GM18505 (cell line): ENCODE data around the gene ALAD.
"Not testable (repeated sequence)": the region's sequence is repeated elsewhere in the genome, so short reads cannot be mapped to it uniquely, and the experiment has no call there.

ENCODE experiments used
- ATAC-seq: cut with Tn5 transposase; IDR thresholded peaks from one replicate; pipeline ENCODE4 v1.9.1; 2021; ENCODE audit not compliant: unreplicated experiment
- POLR2A ChIP-seq: IDR thresholded peaks from 4 replicates; pipeline ENCODE4 v1.6.1; 2011; ENCODE audit warnings: borderline replicate concordance; ENCODE audit not compliant: insufficient read depth, insufficient read length; ENCODE audit errors: extremely low read depth

ALAD gene

GRCh38 chr9:113375057-113376023 lies 25.7 kb downstream of the ALAD start:
- TF ChIP-seq POLR2A: no peak
- ATAC-seq: no peak

- ATAC-seq: no peak
- TF ChIP-seq POLR2A: no peak
Measured at GRCh38 chr9:113373676-113374392, 27.2 kb downstream of the ALAD start.

- TF ChIP-seq POLR2A: no peak
- no peak for ATAC-seq
Measured at GRCh38 chr9:113373256-113373655, 27.8 kb downstream of the ALAD start.

GRCh38 chr9:113372059-113372458 lies 29.0 kb downstream of the ALAD start:
- no peak for ATAC-seq

GRCh38 chr9:113370806-113371325 lies 30.2 kb downstream of the ALAD start:
- TF ChIP-seq POLR2A: no peak
- no peak for ATAC-seq

More at GRCh38 chr9:113372059-113372458, 29.0 kb downstream of the ALAD start:
- no peak for TF ChIP-seq POLR2A

- TF ChIP-seq POLR2A: no peak
- no peak for ATAC-seq
Measured at GRCh38 chr9:113369855-113370140, 31.3 kb downstream of the ALAD start.

GRCh38 chr9:113368982-113369854 lies 31.9 kb downstream of the ALAD start:
- no peak for ATAC-seq
- TF ChIP-seq POLR2A: no peak

- no peak for TF ChIP-seq POLR2A
- ATAC-seq: no peak
Measured at GRCh38 chr9:113368348-113368981, 32.6 kb downstream of the ALAD start.

- ATAC-seq: not testable (repeated sequence)
Measured at GRCh38 chr9:113365652-113366051, 35.4 kb downstream of the ALAD start.

- no peak for ATAC-seq
- TF ChIP-seq POLR2A: no peak
Measured at GRCh38 chr9:113364951-113365350, 36.1 kb downstream of the ALAD start.

GRCh38 chr9:113363336-113363735 lies 37.7 kb downstream of the ALAD start:
- TF ChIP-seq POLR2A: no peak
- ATAC-seq: no peak

- no peak for TF ChIP-seq POLR2A
- no peak for ATAC-seq
Measured at GRCh38 chr9:113361304-113362018, 39.6 kb downstream of the ALAD start.

GRCh38 chr9:113360242-113360842 lies 40.7 kb downstream of the ALAD start:
- no peak for TF ChIP-seq POLR2A
- ATAC-seq: no peak
